Natural killer cell treated with Interleukin-12 subunit alpha and Interleukin-12 subunit beta and Interleukin-15 and Interleukin-18, amount 100 ng/mL, for 72 hours (primary cell): ENCODE measurements around the gene FKBP2. TPM values are rescaled to one million over a fixed set of nuclear protein-coding genes. Genes with fewer than 3 reads are reported as not detected.

Experiments used
- ATAC-seq, 2 donors: fragments of 150-1000 bp; cut with Tn5 transposase in 1 of 2; sonication (Bioruptor Pico), chemical (Tn5 transposase) in 1 of 2; 2 replicates each; pipeline ENCODE4 v1.10.0; 2021
- DNase-seq: peaks from one replicate; pipeline ENCODE4 v3.0.0; 2022; ENCODE audit warnings: low spot score
- H3K27ac Mint-ChIP-seq, 2 donors: 1 replicate in 1 of 2; 2 replicates in 1 of 2; pipeline ENCODE4 v1.8.0; 2022; ENCODE audit warnings: mixed read lengths in 2 of 2, mild to moderate bottlenecking in 1 of 2, moderate library complexity in 1 of 2
- H3K27me3 Mint-ChIP-seq, 2 donors: 1 replicate in 1 of 2; 2 replicates in 1 of 2; pipeline ENCODE4 v1.8.0; 2022; ENCODE audit warnings: mixed read lengths in 2 of 2
- H3K36me3 Mint-ChIP-seq: one replicate; pipeline ENCODE4 v1.8.0; 2022; ENCODE audit warnings: mixed read lengths
- H3K4me1 Mint-ChIP-seq, 2 donors: 1 replicate in 1 of 2; 2 replicates in 1 of 2; pipeline ENCODE4 v1.8.0; 2022; ENCODE audit warnings: low read depth in 2 of 2, mixed read lengths in 2 of 2, mild to moderate bottlenecking in 1 of 2
- H3K4me3 Mint-ChIP-seq: one replicate; pipeline ENCODE4 v1.8.0; 2022; ENCODE audit warnings: mixed read lengths
- H3K9me3 Mint-ChIP-seq: 2 replicates; pipeline ENCODE4 v1.8.0; 2022; ENCODE audit warnings: mixed read lengths
- total RNA-seq, 2 donors: library from RNA; stranded (reverse); gene quantifications; one replicate each; pipeline ENCODE4 v1.2.3, GENCODE V29; 2022

FKBP2 gene
- total RNA-seq, 2 donors from 2014 or later: 33.1 to 53.5 TPM

DNA sequence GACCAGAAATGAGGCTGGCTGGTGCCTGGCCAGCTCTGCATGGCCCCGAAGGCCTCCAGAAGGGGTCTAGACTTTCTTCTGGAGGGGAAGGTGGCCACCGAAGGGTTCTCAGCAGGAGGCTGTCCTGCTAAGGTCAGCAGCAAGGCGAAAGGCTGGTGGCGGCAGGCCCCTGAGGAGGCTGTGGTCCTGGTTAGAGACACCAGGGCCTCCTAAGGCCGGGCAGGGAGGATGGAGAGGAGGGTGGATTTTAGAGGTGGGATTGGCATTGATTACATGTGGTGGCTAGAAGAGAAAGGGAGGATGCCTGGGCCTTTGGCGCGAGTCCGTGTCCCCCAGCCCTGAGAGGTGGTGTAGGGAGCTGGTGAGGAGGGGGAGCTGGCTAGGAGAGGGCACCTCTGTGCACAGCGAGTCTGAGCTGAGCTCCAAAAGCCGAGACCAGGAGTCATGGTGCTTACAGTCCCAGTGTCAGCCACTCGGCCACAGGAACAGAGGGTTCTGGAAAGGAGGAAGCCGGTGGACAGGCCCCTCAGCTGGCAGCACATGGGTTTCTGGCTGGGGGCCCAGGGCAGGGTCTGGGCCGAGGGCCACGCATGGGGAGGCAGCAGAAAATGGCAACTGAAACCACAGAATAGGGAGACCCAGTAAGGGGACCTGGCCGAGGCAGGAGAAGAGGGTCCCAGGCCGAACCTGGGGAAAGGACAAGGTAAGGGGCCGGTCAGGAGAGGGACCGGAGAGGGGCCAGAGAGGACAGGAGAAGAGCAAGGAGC is 31.9 kb upstream of the FKBP2 start:
- Mint-ChIP-seq H3K27me3 (no peaks in the 10 kb centered on the region), H3K4me3 (peak overlapping the region; percentile 90), H3K4me1 (peaks cover 30 to 53% of the 10 kb centered on the region in 2 donors), H3K9me3 (no peaks in the 10 kb centered on the region), H3K27ac (peak overlapping the region; percentile 95 to 97), H3K36me3 (peaks cover 16% of the 10 kb centered on the region)
- no peak for ATAC-seq
- no peak for DNase-seq

DNA sequence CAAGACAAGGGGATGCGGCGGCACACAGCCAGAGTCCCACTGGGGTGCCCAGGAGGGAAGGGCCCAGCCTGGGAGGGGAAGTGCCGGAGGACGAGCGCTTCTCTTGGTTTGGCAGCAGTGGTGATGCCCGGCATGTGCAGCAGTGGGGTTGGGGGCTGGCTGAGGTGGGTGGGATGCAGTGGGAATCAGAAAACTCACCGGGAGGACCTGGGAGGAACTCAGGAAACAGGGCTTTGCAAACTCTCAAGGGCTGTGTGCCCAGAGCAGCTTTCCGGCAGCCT is 31.4 kb upstream of the FKBP2 start:
- H3K36me3 Mint-ChIP-seq: peaks cover 11% of the 10 kb centered on the region
- no peak for DNase-seq
- H3K4me3 Mint-ChIP-seq: peak overlapping the region; percentile 90
- H3K27ac Mint-ChIP-seq: peak overlapping the region; percentile 95 to 97
- ATAC-seq: no peak
- no peaks in the 10 kb centered on the region for H3K27me3 Mint-ChIP-seq
- H3K9me3 Mint-ChIP-seq: no peaks in the 10 kb centered on the region
- H3K4me1 Mint-ChIP-seq: peaks cover 25 to 49% of the 10 kb centered on the region in 2 donors

DNA sequence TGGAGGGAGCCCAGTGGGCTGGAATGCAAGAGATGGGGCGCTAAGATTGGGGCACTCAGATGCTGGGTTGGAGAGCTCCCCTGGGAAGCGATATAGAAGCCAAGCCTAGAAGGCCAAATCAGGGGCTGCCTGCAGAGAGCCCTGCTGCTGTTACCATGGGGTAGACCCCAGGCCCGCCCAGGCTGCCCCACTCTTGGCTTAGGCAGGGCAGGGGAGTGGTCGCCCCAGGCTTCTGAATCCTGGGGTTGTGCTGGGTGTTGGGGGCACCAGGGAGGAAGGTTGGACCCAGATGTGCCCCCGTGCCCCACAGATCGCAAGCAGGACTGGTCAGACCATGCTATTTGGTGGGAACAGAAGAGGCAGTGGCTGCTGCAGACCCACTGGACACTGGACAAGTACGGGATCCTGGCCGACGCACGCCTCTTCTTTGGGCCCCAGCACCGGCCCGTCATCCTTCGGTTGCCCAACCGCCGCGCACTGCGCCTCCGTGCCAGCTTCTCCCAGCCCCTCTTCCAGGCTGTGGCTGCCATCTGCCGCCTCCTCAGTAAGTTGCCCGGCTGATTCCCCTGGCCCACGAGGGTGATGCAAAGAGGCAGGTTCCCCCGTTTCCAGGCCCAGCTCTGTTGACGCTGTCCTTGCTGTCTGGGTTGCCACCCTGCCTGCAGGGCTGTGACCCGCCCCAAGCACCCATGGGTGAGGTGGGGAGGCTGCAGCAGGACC is 30.4 kb upstream of the FKBP2 start:
- ATAC-seq (no peak), DNase-seq (no peak)
- no peaks in the 10 kb centered on the region for H3K9me3 Mint-ChIP-seq
- no peaks in the 10 kb centered on the region for H3K27me3 Mint-ChIP-seq
- peak overlapping the region in 1 of 2 donors; percentile 97 for H3K27ac Mint-ChIP-seq
- H3K4me3 Mint-ChIP-seq: no peak overlapping the region
- H3K4me1 Mint-ChIP-seq: peaks cover 27 to 49% of the 10 kb centered on the region in 2 donors
- H3K36me3 Mint-ChIP-seq: peaks cover 14% of the 10 kb centered on the region

DNA sequence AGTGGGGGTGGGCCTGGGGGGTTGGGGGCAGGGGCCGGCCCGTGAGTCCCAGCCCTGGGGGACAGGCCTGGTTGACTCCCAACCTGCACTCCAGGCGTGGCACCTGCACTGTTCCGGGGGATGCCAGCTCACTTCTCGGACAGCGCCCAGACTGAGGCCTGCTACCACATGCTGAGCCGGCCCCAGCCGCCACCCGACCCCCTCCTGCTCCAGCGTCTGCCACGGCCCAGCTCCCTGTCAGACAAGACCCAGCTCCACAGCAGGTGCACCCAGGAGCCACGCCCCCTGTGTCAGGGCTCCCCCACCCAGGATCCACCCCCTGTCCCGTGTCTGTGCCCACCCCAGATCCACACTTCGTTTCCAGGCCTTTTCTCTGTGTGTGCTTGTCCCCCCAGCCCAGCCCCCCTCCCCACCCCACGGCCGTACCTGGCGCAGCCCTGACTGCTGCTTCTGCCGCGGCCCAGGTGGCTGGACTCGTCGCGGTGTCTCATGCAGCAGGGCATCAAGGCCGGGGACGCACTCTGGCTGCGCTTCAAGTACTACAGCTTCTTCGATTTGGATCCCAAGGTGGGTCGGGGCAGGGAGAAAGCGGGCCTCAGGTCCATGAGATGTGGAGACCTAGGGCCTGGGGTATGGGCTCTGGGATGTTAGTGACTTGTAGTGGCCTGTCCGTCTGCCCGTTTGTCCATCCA is 29.6 kb upstream of the FKBP2 start:
- Mint-ChIP-seq H3K27me3 (no peaks in the 10 kb centered on the region), H3K4me1 (peaks cover 27 to 41% of the 10 kb centered on the region in 2 donors), H3K36me3 (peaks cover 14% of the 10 kb centered on the region), H3K4me3 (no peak overlapping the region), H3K9me3 (no peaks in the 10 kb centered on the region), H3K27ac (peak overlapping the region; percentile 13 to 68)
- DNase-seq: no peak
- no peak for ATAC-seq

DNA sequence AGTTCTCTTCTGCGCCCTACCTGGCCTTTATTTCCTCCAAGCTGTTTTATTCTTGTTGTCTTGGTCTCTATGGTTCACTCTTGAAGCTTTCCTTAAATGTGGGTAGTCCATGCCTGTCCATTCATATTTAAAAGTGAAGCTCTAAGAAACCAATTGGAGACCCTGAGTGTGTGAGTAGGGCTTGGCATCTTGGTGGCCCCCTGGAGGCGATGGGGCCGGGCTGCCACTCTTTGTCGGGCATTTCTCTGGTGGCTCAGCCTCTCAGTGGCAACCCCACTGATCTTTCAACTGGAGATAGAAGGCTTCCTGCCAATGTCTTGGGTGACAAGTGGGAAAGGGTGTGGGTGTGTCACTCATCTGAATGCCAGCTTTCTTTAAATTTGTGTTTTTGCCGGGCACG is 24.0 kb upstream of the FKBP2 start:
- peaks cover 18 to 31% of the 10 kb centered on the region in 2 donors for H3K4me1 Mint-ChIP-seq
- H3K4me3 Mint-ChIP-seq: no peak overlapping the region
- no peaks in the 10 kb centered on the region for H3K27me3 Mint-ChIP-seq
- H3K9me3 Mint-ChIP-seq: no peaks in the 10 kb centered on the region
- H3K27ac Mint-ChIP-seq: no peak overlapping the region
- no peak for ATAC-seq
- DNase-seq: no peak
- peaks cover 18% of the 10 kb centered on the region for H3K36me3 Mint-ChIP-seq

DNA sequence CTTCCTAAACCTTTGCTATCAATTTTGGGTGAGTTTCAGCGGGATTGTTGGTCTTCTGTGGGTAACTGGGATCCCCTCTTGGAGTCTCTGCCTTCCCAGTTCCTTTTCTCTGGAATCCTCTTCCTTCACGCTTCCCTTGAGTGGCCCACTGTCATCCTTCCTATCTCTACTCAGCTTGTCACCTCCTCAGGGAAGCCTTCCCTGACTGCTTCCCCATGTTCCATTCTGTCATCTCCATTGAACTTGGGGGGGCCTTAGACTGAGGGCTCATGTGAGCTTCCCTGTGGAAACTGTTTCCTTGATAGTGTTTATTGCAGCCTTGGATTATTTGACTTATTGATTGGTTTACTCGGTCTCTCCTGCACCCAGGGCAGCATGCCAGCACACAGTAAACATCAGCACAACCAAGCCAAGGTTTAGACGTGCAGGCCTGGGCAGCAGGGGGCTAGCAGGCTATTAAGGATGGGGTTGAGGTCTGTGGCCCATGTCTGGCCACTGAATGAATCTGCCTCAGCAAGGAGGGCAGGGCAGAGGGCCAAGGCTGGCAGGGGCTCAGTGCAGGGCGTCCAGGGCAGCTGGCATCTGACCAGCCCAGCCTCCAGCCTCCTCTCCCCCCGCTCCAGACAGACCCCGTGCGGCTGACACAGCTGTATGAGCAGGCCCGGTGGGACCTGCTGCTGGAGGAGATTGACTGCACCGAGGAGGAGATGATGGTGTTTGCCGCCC is 22.1 kb upstream of the FKBP2 start:
- no peak overlapping the region for H3K4me3 Mint-ChIP-seq
- DNase-seq (no peak), ATAC-seq (no peak)
- peak overlapping the region; percentile 11 to 78 for H3K27ac Mint-ChIP-seq
- H3K4me1 Mint-ChIP-seq: peaks cover 12 to 18% of the 10 kb centered on the region in 2 donors
- no peaks in the 10 kb centered on the region for H3K9me3 Mint-ChIP-seq
- no peaks in the 10 kb centered on the region for H3K27me3 Mint-ChIP-seq
- H3K36me3 Mint-ChIP-seq: peaks cover 10% of the 10 kb centered on the region

DNA sequence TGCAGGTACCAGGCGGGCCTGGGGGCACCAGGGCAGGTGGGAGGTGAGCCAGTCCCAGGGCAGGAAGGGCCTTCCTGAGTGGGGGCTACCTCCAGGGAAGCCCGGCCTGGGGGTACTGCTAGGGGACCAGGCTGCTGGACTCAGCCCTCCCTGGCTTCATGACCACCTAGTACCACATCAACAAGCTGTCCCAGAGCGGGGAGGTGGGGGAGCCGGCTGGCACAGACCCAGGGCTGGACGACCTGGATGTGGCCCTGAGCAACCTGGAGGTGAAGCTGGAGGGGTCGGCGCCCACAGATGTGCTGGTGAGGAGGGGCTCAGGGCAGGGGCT is 21.6 kb upstream of the FKBP2 start:
- Mint-ChIP-seq H3K4me3 (no peak overlapping the region), H3K27me3 (no peaks in the 10 kb centered on the region), H3K9me3 (no peaks in the 10 kb centered on the region), H3K4me1 (peaks cover 12 to 16% of the 10 kb centered on the region in 2 donors), H3K27ac (no peak overlapping the region), H3K36me3 (peaks cover 10% of the 10 kb centered on the region)
- no peak for ATAC-seq
- DNase-seq: no peak

DNA sequence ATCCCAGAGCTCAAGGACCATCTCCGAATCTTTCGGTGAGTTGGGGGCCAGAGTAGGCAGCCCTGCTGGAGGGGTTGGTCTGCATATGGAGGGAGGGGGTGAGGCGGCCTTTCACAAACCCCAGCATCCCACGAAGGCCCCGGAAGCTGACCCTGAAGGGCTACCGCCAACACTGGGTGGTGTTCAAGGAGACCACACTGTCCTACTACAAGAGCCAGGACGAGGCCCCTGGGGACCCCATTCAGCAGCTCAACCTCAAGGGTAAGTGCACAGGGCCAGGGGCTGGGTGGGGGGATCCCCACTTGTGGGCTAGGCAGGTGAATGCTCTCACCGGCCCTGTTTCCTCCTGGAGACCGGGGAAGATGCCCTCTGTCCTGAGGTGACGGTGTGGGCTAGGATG is 21.1 kb upstream of the FKBP2 start:
- no peaks in the 10 kb centered on the region for H3K9me3 Mint-ChIP-seq
- ATAC-seq: no peak
- H3K36me3 Mint-ChIP-seq: peaks cover 10% of the 10 kb centered on the region

DNA sequence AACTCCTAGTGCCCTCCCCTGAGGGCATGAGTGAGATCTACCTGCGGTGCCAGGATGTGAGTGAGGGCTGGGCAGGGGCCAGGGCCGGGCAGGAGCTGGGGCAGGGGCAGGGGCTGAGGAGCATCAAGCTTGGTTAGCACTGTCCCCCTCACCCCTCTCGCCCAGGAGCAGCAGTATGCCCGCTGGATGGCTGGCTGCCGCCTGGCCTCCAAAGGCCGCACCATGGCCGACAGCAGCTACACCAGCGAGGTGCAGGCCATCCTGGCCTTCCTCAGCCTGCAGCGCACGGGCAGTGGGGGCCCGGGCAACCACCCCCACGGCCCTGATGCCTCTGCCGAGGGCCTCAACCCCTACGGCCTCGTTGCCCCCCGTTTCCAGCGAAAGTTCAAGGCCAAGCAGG is 20.6 kb upstream of the FKBP2 start:
- no peak for DNase-seq
- H3K9me3 Mint-ChIP-seq: no peaks in the 10 kb centered on the region
- ATAC-seq: no peak
- H3K27me3 Mint-ChIP-seq: no peaks in the 10 kb centered on the region
- H3K36me3 Mint-ChIP-seq: peaks cover 6% of the 10 kb centered on the region
- no peak overlapping the region for H3K4me3 Mint-ChIP-seq
- H3K4me1 Mint-ChIP-seq: peaks cover 10 to 13% of the 10 kb centered on the region in 2 donors
- no peak overlapping the region for H3K27ac Mint-ChIP-seq

More for the DNA sequence above, 21.1 kb upstream of the FKBP2 start:
- Mint-ChIP-seq H3K27me3 (no peaks in the 10 kb centered on the region), H3K4me1 (peaks cover 12 to 16% of the 10 kb centered on the region in 2 donors), H3K4me3 (no peak overlapping the region), H3K27ac (no peak overlapping the region)
- no peak for DNase-seq

DNA sequence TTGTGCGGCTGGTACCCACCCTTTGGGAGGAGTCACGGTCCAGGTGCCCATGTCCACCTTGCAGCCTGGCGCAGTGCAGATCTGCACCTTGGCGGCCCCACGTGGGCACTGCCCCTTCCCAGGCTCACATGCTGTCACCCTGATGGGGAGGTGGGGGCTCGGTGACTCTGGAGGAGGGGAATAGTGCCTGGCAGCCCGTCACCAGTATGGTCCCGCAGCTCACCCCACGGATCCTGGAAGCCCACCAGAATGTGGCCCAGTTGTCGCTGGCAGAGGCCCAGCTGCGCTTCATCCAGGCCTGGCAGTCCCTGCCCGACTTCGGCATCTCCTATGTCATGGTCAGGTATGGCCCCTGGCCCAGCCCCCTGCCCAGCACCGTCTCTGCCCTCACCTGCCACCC is 20.1 kb upstream of the FKBP2 start:
- no peak overlapping the region for H3K4me3 Mint-ChIP-seq
- no peaks in the 10 kb centered on the region for H3K9me3 Mint-ChIP-seq
- ATAC-seq (no peak), DNase-seq (no peak)
- H3K4me1 Mint-ChIP-seq: peaks cover 11 to 15% of the 10 kb centered on the region in 2 donors
- H3K27ac Mint-ChIP-seq: no peak overlapping the region
- H3K36me3 Mint-ChIP-seq: peaks cover 4% of the 10 kb centered on the region
- no peaks in the 10 kb centered on the region for H3K27me3 Mint-ChIP-seq

DNA sequence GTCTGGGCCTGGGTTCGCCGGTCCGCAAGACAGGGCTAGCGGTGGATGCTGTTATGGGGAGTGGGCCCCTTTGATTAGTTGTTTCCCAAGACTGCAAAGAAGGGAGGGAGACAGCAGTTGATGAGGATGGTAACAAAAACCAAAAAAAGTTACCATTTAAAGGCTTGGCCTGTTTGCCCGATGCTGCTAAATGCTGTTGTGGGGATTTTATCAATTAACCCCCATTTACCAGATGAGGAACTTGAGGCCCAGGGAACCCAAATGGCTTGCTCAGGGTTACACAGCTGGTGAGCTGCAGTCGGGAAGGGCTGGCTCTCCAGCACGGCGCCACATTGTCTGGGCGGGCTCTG is 18.3 kb upstream of the FKBP2 start:
- ATAC-seq (no peak), DNase-seq (no peak)
- Mint-ChIP-seq H3K27me3 (no peaks in the 10 kb centered on the region), H3K27ac (no peak overlapping the region), H3K4me3 (no peak overlapping the region), H3K4me1 (peaks cover 16 to 19% of the 10 kb centered on the region in 2 donors), H3K36me3 (no peaks in the 10 kb centered on the region), H3K9me3 (no peaks in the 10 kb centered on the region)

DNA sequence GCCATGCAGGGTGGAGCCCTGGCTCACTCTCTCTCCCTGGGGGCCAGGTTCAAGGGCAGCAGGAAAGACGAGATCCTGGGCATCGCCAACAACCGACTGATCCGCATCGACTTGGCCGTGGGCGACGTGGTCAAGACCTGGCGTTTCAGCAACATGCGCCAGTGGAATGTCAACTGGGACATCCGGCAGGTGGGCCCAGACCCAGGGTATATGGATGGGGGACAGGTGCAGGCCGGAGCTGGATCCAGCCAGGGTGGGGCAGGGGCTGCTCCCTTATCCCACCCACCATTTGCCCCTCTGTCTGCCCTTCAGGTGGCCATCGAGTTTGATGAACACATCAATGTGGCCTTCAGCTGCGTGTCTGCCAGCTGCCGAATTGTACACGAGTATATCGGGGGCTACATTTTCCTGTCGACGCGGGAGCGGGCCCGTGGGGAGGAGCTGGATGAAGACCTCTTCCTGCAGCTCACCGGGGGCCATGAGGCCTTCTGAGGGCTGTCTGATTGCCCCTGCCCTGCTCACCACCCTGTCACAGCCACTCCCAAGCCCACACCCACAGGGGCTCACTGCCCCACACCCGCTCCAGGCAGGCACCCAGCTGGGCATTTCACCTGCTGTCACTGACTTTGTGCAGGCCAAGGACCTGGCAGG is 17.8 kb upstream of the FKBP2 start:
- peaks cover 20% of the 10 kb centered on the region in 2 donors for H3K4me1 Mint-ChIP-seq
- ATAC-seq: no peak
- no peak overlapping the region for H3K4me3 Mint-ChIP-seq
- H3K9me3 Mint-ChIP-seq: no peaks in the 10 kb centered on the region
- DNase-seq: peak; percentile 60
- H3K27ac Mint-ChIP-seq: no peak overlapping the region
- no peaks in the 10 kb centered on the region for H3K36me3 Mint-ChIP-seq
- H3K27me3 Mint-ChIP-seq: no peaks in the 10 kb centered on the region

DNA sequence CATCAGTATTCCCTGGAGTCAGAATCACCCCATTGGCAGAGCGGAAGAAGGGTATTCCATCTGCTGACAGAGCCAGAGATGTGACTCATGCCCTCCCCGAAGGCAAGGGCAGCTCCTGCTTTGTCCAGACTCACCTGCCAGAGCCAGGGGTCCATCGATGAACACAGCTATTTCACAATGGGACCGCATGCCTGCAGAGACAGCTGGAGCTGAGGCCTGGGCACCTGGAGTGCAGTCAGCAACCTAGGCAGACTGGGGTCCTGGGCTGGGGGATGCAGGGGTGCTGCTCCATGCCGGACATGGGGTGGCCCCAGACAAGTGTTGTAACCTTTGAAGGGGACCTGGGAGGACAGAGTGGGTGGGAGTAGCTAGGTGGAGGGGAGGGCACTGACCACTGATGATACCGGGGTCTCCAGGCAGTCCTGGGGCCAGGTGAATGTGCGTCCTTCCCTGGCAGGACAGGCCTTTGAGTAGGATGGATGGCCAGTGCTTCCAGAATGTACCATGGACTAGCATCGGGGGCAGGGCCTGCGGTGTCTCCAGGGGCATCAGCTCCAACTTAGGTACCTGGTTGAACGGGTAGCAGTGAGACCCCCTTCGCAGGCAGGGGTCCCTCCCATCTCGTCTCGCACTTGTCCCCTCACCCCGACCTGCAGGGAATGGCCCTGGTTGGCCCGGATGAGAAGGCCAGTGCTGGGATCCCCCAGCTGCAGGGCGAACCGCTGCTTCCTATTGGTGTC is 16.6 kb upstream of the FKBP2 start:
- no peaks in the 10 kb centered on the region for H3K36me3 Mint-ChIP-seq
- H3K4me1 Mint-ChIP-seq: peaks cover 15 to 18% of the 10 kb centered on the region in 2 donors
- H3K4me3 Mint-ChIP-seq: peak overlapping the region; percentile 84
- DNase-seq (peak; percentile 53), ATAC-seq (no peak)
- peak overlapping the region; percentile 79 to 80 for H3K27ac Mint-ChIP-seq
- H3K27me3 Mint-ChIP-seq: no peaks in the 10 kb centered on the region
- H3K9me3 Mint-ChIP-seq: no peaks in the 10 kb centered on the region
